HepG2 (cell line): ENCODE results near the gene CPLX3. TPM values are rescaled to one million over a fixed set of nuclear protein-coding genes. Genes with fewer than 3 reads are reported as not detected.
A peak's percentile ranks its signal among the peaks of the same experiment; 100 is the strongest.

Experiments
- ATAC-seq: fragments of 200-7000 bp; cut with Tn5 transposase; 3 replicates; pipeline ENCODE4 v1.9.1; 2020; ENCODE audit warnings: mild to moderate bottlenecking, moderate library complexity
- BruUV-seq: library from RNA; stranded (reverse); fragments of 400-500 nt; replicated peaks from 2 replicates; lab custom pipeline; 2021; lab: Mats Ljungman, UMichigan
- CTCF ChIA-PET: fragments of 300-600 bp; formaldehyde crosslinking; extraction: SDS; loops from one replicate; lab custom pipeline; 2021; ENCODE audit warnings: low total read pairs, inconsistent platforms, low intra/inter-chr PET ratio; lab: Yijun Ruan, JAX
- POLR2A ChIA-PET: fragments of 350-600 bp; sonication (Branson Sonifier 250); formaldehyde crosslinking; loops from one replicate; lab custom pipeline; 2020; ENCODE audit warnings: antibody characterized with exemption, inconsistent platforms; lab: Yijun Ruan, JAX
- DNase-seq: peaks from one replicate; pipeline ENCODE4 v3.0.0-alpha.2; 2015; ENCODE audit warnings: low spot score
- FAIRE-seq: peaks from 3 replicates; lab custom pipeline; 2011; peaks lifted over from hg19 to GRCh38; lab: Jason Lieb, UNC
- H2AFZ ChIP-seq: one replicate; pipeline ENCODE4 v1.6.1; 2011; ENCODE audit warnings: low read length, inconsistent platforms
- H3K27ac ChIP-seq: fragments of 300-600 bp; 3 replicates; pipeline ENCODE4 v1.8.0; 2011; ENCODE audit warnings: mixed run types, mild to moderate bottlenecking, mixed read lengths, low read length, inconsistent platforms; ENCODE audit not compliant: insufficient read depth; ENCODE audit errors: extremely low read length
- H3K27me3 ChIP-seq, 2 experiments: fragments of 200-600 bp in 1 of 2; 2 replicates in 1 of 2; 3 replicates in 1 of 2; pipeline versions ENCODE4 v1.6.0 to v1.8.0; 2011; ENCODE audit warnings: low read length in 2 of 2, mild to moderate bottlenecking in 2 of 2, moderate library complexity in 2 of 2, inconsistent platforms in 1 of 2; ENCODE audit not compliant: insufficient read depth in 2 of 2, control insufficient read depth in 1 of 2
- H3K36me3 ChIP-seq, 2 experiments: fragments of 200-600 bp in 1 of 2; replicated peaks in 1 of 2; 2 replicates in 1 of 2; 3 replicates in 1 of 2; pipeline versions ENCODE4 v1.5.1 to v1.8.0; 2011; ENCODE audit warnings: low read length in 2 of 2, inconsistent platforms in 1 of 2; ENCODE audit not compliant: insufficient read depth in 2 of 2, control insufficient read depth in 1 of 2
- H3K4me1 ChIP-seq: 2 replicates; pipeline ENCODE4 v1.5.1; 2012; ENCODE audit warnings: low read length, inconsistent platforms; ENCODE audit not compliant: insufficient read depth
- H3K4me2 ChIP-seq: 2 replicates; pipeline ENCODE4 v1.6.0; 2011; ENCODE audit warnings: low read depth, low read length, inconsistent platforms
- H3K4me3 ChIP-seq, 3 experiments: fragments of 200-600 bp in 1 of 3; sonication (generic), shearing (Covaris generic) in 1 of 3; replicated peaks in 1 of 3; 2 replicates each; pipeline ENCODE4 v1.5.1; 2011 to 2016; ENCODE audit warnings: low read length in 3 of 3, inconsistent platforms in 2 of 3, low read depth in 2 of 3, mild to moderate bottlenecking in 2 of 3, control low read depth in 1 of 3, mixed read lengths in 1 of 3; ENCODE audit not compliant: insufficient read depth in 1 of 3
- H3K79me2 ChIP-seq: one replicate; pipeline ENCODE4 v1.6.1; 2011; ENCODE audit warnings: low read length, inconsistent platforms; ENCODE audit not compliant: insufficient read depth
- H3K9ac ChIP-seq: 2 replicates; pipeline ENCODE4 v1.6.0; 2011; ENCODE audit warnings: mild to moderate bottlenecking, low read depth, low read length, inconsistent platforms; ENCODE audit not compliant: insufficient read depth
- H3K9me3 ChIP-seq: 2 replicates; pipeline ENCODE4 v1.5.1; 2012; ENCODE audit warnings: mild to moderate bottlenecking, low read length
- H4K20me1 ChIP-seq: 2 replicates; pipeline ENCODE4 v1.6.0; 2011; ENCODE audit warnings: inconsistent platforms, mild to moderate bottlenecking, low read length, moderate library complexity; ENCODE audit not compliant: insufficient read depth
- ATF7 ChIP-seq, 2 experiments: fragments of 450-650 bp in 1 of 2; sonication (generic) in 1 of 2; formaldehyde crosslinking in 1 of 2; IDR thresholded peaks; 2 replicates each; pipeline versions ENCODE4 v1.4.0 to v1.6.1; 2016 to 2020; ENCODE audit warnings: antibody characterized with exemption in 1 of 2, mild to moderate bottlenecking in 1 of 2, missing genetic modification reagents in 1 of 2
- CEBPB ChIP-seq: IDR thresholded peaks from 2 replicates; pipeline ENCODE4 v1.6.1; 2011; ENCODE audit warnings: low read depth, low read length, improper control_type of control experiment, borderline replicate concordance
- CEBPG ChIP-seq: IDR thresholded peaks from 2 replicates; pipeline ENCODE4 v1.6.1; 2016
- ELF1 ChIP-seq: sonication (generic); formaldehyde crosslinking; IDR thresholded peaks from 2 replicates; pipeline ENCODE4 v1.4.0; 2020; ENCODE audit warnings: missing genetic modification reagents
- ELF4 ChIP-seq: sonication (generic); formaldehyde crosslinking; IDR thresholded peaks from 2 replicates; pipeline ENCODE4 v1.5.0; 2020; ENCODE audit warnings: missing genetic modification reagents, mild to moderate bottlenecking, moderate library complexity, borderline replicate concordance
- KLF6 ChIP-seq: IDR thresholded peaks from 2 replicates; pipeline ENCODE4 v1.8.0; 2016; ENCODE audit warnings: missing biosample characterization, missing genetic modification reagents
- KLF9 ChIP-seq: IDR thresholded peaks from 2 replicates; pipeline ENCODE4 v1.6.1; 2016; ENCODE audit warnings: low read depth
- SALL2 ChIP-seq: sonication (generic); formaldehyde crosslinking; IDR thresholded peaks from 2 replicates; pipeline ENCODE4 v1.8.1; 2023; ENCODE audit warnings: mild to moderate bottlenecking, missing genetic modification reagents, inconsistent platforms
- TOPORS ChIP-seq: sonication (generic); formaldehyde crosslinking; IDR thresholded peaks from 2 replicates; pipeline ENCODE4 v1.8.0; 2023; ENCODE audit warnings: mild to moderate bottlenecking, missing genetic modification reagents
- TP53 ChIP-seq: sonication (generic); formaldehyde crosslinking; conservative IDR thresholded peaks from 2 replicates; pipeline ENCODE4 v1.4.0; 2020; ENCODE audit warnings: missing genetic modification reagents
- ZMYM3 ChIP-seq: sonication (generic); formaldehyde crosslinking; IDR thresholded peaks from 2 replicates; pipeline ENCODE4 v1.5.1; 2020; ENCODE audit warnings: mild to moderate bottlenecking, missing genetic modification reagents
- ZNF546 ChIP-seq: sonication (generic); formaldehyde crosslinking; conservative IDR thresholded peaks from 2 replicates; pipeline ENCODE4 v1.8.1; 2023; ENCODE audit warnings: mild to moderate bottlenecking, missing genetic modification reagents
- ZNF670 ChIP-seq: sonication (generic); formaldehyde crosslinking; IDR thresholded peaks from 2 replicates; pipeline ENCODE4 v1.8.0; 2022; ENCODE audit warnings: mild to moderate bottlenecking, missing genetic modification reagents, borderline replicate concordance
- WGBS: methylation state at CpG from one replicate; pipeline ENCODE4 v1.1.6; 2017; ENCODE audit warnings: low lambda C conversion rate; 5-methylcytosine and 5-hydroxymethylcytosine counted together
- in situ Hi-C: cut with HindIII; loops from 2 replicates; pipeline ENCODE4 v1.10.0; 2017; ENCODE audit warnings: low pct_unique_long_range_greater_than_20kb; ENCODE audit not compliant: extremely low pct_ligation_motif_present
- intact Hi-C: fragments of 100-400 bp; cut with micrococcal nuclease; formaldehyde crosslinking; loops from one replicate; pipeline ENCODE4 v1.10.0; 2022; ENCODE audit not compliant: unreplicated experiment
- polyA plus RNA-seq, 8 experiments: library from polyadenylated mRNA; depleted of rRNA in 3 of 8; stranded (reverse) in 7 of 8; unstranded in 1 of 8; fragments of >200 nt; fragmentation: Illumina TruSeq in 4 of 8; extraction: Trizol in 4 of 8; gene quantifications; 2 replicates each; pipeline versions ENCODE4 v1.2.1 to v1.2.3, GENCODE V29; 2011 to 2016; ENCODE audit warnings: low read depth in 4 of 8, missing spikeins in 1 of 8, mixed read lengths in 1 of 8; ENCODE audit not compliant: insufficient read depth in 1 of 8
- total RNA-seq, 5 experiments: library from RNA; depleted of rRNA; stranded (reverse); fragments of >200 nt; fragmentation: Illumina TruSeq; extraction: Trizol; gene quantifications; 2 replicates each; pipeline ENCODE4 v1.2.3, GENCODE V29; 2016; ENCODE audit warnings: low read depth in 1 of 5
- TF ChIP-seq, protein P1 (sequence below): sonication (generic); formaldehyde crosslinking; IDR thresholded peaks from 2 replicates; pipeline ENCODE4 v1.8.1; 2022; ENCODE audit warnings: low read depth, mild to moderate bottlenecking, missing genetic modification reagents
- TF ChIP-seq, protein P2 (sequence below): sonication (generic); formaldehyde crosslinking; IDR thresholded peaks from 2 replicates; pipeline ENCODE4 v1.5.0; 2020; ENCODE audit warnings: missing genetic modification reagents
- TF ChIP-seq, protein P3 (sequence below): sonication (generic); formaldehyde crosslinking; IDR thresholded peaks from 2 replicates; pipeline ENCODE4 v1.4.0; 2020; ENCODE audit warnings: missing genetic modification reagents, mild to moderate bottlenecking, borderline replicate concordance

The CPLX3 gene
- total and polyA plus RNA-seq, 2 of the 13 experiments (the other 11 are each of a cell fraction or from before 2014, with no cell fraction given) = not detected

DNA sequence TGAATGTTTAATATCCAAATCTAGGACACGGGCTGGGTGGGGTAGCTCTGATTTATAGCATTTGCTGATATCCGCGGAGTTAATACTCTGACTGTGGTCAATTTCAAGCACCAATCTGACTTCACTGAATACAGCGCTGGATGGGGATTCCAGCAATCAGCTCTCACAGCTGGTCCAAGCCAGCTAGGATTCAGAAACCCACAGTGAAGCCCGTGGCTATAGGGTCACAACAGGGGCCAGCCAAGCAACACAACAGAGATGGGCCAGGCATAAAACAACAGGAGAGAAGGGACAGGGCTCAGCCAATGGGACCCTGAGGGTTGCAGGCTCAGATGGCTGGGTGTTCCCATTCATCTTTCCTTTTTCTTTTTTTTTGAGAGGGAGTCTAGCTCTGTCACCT is 19.1 kb upstream of the CPLX3 start (continued):
- TF ChIP-seq, protein P1, sequence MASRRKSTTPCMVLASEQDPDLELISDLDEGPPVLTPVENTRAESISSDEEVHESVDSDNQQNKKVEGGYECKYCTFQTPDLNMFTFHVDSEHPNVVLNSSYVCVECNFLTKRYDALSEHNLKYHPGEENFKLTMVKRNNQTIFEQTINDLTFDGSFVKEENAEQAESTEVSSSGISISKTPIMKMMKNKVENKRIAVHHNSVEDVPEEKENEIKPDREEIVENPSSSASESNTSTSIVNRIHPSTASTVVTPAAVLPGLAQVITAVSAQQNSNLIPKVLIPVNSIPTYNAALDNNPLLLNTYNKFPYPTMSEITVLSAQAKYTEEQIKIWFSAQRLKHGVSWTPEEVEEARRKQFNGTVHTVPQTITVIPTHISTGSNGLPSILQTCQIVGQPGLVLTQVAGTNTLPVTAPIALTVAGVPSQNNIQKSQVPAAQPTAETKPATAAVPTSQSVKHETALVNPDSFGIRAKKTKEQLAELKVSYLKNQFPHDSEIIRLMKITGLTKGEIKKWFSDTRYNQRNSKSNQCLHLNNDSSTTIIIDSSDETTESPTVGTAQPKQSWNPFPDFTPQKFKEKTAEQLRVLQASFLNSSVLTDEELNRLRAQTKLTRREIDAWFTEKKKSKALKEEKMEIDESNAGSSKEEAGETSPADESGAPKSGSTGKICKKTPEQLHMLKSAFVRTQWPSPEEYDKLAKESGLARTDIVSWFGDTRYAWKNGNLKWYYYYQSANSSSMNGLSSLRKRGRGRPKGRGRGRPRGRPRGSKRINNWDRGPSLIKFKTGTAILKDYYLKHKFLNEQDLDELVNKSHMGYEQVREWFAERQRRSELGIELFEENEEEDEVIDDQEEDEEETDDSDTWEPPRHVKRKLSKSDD (CRISPR knock-in tag) = no peak
- TF ChIP-seq ZMYM3 (no peak), ZNF670 (CRISPR knock-in tag) (no peak)
- TF ChIP-seq, all 625 proteins: peak for 0

DNA sequence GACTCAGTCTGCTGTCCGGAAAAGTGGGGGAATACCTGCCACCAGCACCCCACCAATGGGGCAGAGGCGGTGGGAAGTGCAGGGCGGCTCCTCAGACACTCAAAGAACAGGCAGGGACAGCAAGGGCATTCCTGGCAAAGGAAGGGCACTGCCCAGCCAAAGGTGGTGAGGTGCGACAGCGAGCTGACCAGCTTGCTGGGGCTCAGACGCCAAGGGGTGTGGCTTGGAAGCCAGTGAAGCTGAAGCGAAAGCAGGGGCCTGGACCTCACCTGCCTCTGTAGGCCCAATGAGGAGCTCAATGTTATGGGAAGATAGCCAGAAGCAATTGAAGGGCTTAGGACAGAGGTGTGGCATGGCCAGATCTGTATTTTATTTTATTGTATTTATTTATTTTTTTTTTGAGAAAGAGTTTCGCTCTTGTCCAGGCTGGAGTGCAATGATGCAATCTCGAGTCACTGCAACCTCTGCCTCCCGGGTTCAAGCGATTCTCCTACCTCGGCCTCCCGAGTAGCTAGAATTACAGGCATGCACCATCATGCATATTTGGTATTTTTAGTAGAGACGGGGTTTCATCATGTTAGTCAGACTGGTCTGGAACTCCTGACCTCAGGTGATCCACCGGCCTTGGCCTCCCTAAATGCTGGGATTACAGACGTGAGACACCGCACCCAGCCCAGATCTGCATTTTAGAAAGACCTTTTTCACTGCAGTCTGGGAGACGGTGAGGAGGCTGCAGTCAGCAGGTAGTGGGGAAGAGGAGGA is 18.2 kb upstream of the CPLX3 start:
- ATAC-seq = peak; percentile 51
- TF ChIP-seq TOPORS = no peak
- no peak for TF ChIP-seq KLF6
- TF ChIP-seq ELF1 = no peak
- TF ChIP-seq ZNF546 = no peak
- TF ChIP-seq KLF9 (CRISPR knock-in tag) = no peak
- TF ChIP-seq CEBPB = 0 out of 2 replicates have a peak, but pooled peaks have one; percentile 22
- TF ChIP-seq, protein P2, sequence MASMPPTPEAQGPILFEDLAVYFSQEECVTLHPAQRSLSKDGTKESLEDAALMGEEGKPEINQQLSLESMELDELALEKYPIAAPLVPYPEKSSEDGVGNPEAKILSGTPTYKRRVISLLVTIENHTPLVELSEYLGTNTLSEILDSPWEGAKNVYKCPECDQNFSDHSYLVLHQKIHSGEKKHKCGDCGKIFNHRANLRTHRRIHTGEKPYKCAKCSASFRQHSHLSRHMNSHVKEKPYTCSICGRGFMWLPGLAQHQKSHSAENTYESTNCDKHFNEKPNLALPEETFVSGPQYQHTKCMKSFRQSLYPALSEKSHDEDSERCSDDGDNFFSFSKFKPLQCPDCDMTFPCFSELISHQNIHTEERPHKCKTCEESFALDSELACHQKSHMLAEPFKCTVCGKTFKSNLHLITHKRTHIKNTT (CRISPR knock-in tag) = no peak
- TF ChIP-seq SALL2 = no peak
- TF ChIP-seq ATF7 (IDR thresholded peaks at IDR 0.05) = peak; percentile 36; the same call in 1 of the 2 replicates
- no peak for TF ChIP-seq ATF7 (CRISPR knock-in tag; IDR thresholded peaks at IDR 0.05)
- TF ChIP-seq ELF4 (CRISPR knock-in tag) = no peak
- no peak for TF ChIP-seq TP53 (CRISPR knock-in tag)
- peak; percentile 40; the same call in 1 of the 2 replicates for TF ChIP-seq CEBPG (CRISPR knock-in tag)
- TF ChIP-seq, protein P3, sequence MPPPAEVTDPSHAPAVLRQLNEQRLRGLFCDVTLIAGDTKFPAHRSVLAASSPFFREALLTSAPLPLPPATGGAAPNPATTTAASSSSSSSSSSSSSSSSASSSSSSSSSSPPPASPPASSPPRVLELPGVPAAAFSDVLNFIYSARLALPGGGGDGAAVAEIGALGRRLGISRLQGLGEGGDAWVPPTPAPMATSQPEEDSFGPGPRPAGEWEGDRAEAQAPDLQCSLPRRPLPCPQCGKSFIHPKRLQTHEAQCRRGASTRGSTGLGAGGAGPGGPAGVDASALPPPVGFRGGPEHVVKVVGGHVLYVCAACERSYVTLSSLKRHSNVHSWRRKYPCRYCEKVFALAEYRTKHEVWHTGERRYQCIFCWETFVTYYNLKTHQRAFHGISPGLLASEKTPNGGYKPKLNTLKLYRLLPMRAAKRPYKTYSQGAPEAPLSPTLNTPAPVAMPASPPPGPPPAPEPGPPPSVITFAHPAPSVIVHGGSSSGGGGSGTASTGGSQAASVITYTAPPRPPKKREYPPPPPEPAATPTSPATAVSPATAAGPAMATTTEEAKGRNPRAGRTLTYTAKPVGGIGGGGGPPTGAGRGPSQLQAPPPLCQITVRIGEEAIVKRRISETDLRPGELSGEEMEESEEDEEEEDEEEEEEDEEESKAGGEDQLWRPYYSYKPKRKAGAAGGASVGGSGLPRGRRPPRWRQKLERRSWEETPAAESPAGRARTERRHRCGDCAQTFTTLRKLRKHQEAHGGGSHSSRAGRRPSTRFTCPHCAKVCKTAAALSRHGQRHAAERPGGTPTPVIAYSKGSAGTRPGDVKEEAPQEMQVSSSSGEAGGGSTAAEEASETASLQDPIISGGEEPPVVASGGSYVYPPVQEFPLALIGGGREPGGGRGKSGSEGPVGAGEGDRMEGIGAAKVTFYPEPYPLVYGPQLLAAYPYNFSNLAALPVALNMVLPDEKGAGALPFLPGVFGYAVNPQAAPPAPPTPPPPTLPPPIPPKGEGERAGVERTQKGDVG = no peak

More for the DNA sequence above, 18.2 kb upstream of the CPLX3 start:
- H3K27ac ChIP-seq = no peak overlapping the region
- no peaks in the 10 kb centered on the region for H3K79me2 ChIP-seq
- intact Hi-C loops (no loop called here), in situ Hi-C loops (no loop called here)
- no peaks in the 10 kb centered on the region for H3K9me3 ChIP-seq
- peak overlapping the region; percentile 53 for H3K4me2 ChIP-seq
- peaks cover 2 to 4% of the 10 kb centered on the region in 2 experiments; a peak in 3 of 5 replicates for H3K36me3 ChIP-seq
- no TSS peak for BruUV-seq
- POLR2A ChIA-PET = interaction anchor here (0.9 kb wide), 1 partner anchor 25 kb away, joined by 3 read pairs; no protein-coding TSS in a partner anchor
- CTCF ChIA-PET = no interaction called here
- H3K27me3 ChIP-seq = peaks cover 0 to 8% of the 10 kb centered on the region in 2 experiments; a peak in 2 of 5 replicates
- H3K4me1 ChIP-seq = peaks cover 10% of the 10 kb centered on the region
- DNase-seq (no peak), FAIRE-seq (no peak)
- H3K4me3 ChIP-seq = no peak overlapping the region
- no peaks in the 10 kb centered on the region for H4K20me1 ChIP-seq
- 20% methylated on average over 17 of the region's 18 CpGs for WGBS
- H2AFZ ChIP-seq = no peak overlapping the region
- no peak overlapping the region for H3K9ac ChIP-seq
